ENCODE results near the gene EIF4G2. TPM values are rescaled to one million over a fixed set of nuclear protein-coding genes. Genes with fewer than 3 reads are reported as not detected.
"Not testable (repeated sequence)": the region's sequence is repeated elsewhere in the genome, so short reads cannot be mapped to it uniquely, and the experiment has no call there.

EIF4G2 gene
- total RNA-seq: 646 TPM
- polyA plus RNA-seq: 381 TPM

- DNase-seq (ENCODE audit: extremely low spot score): peak; percentile 97
- peaks cover 9% of the 10 kb centered on the region for H3K36me3 ChIP-seq (ENCODE audit: insufficient read depth)
Measured at GRCh38 chr11:10808553-10809372, at the start of gene EIF4G2. EIF4G2 (minus strand) TSS chr11:10808926.

GRCh38 chr11:10857709-10858438, 49.1 kb upstream of the EIF4G2 start, which contains the start of gene ZBED5:
ZBED5 (minus strand) TSS chr11:10858053; CDS start chr11:10854945, 3,108 bp downstream.
- H3K4me3 ChIP-seq (ENCODE audit: low read depth, low read length): peak within 1 kb of the TSS; percentile 80
- peak; percentile 93 for DNase-seq (ENCODE audit: extremely low spot score)
- H3K36me3 ChIP-seq (ENCODE audit: insufficient read depth): peaks cover 2% of the 10 kb centered on the region
- H3K4me1 ChIP-seq (ENCODE audit: insufficient read depth): no peaks in the 10 kb centered on the region
- WGBS: under 1% methylated on average over 59 of the region's 59 CpGs
- peak within 1 kb of the TSS; percentile 99 for H3K27ac ChIP-seq (ENCODE audit: low read depth)

More at GRCh38 chr11:10808553-10809372, at the start of gene EIF4G2:
- Histone ChIP-seq H3K27ac (ENCODE audit: low read depth) (peak within 1 kb of the TSS; percentile 98), H3K4me1 (ENCODE audit: insufficient read depth) (no peaks in the 10 kb centered on the region), H3K4me3 (ENCODE audit: low read depth, low read length) (peak within 1 kb of the TSS; percentile 98)
- under 1% methylated on average over 65 of the region's 65 CpGs for WGBS

GRCh38 chr11:10857459-10857708, 48.7 kb upstream of the EIF4G2 start:
- WGBS: under 1% methylated on average over 14 of the region's 14 CpGs
- H3K4me1 ChIP-seq (ENCODE audit: insufficient read depth): no peaks in the 10 kb centered on the region
- DNase-seq (ENCODE audit: extremely low spot score): no peak

GRCh38 chr11:10856689-10857458, 48.1 kb upstream of the EIF4G2 start:
- Histone ChIP-seq H3K4me1 (ENCODE audit: insufficient read depth) (no peaks in the 10 kb centered on the region), H3K27ac (ENCODE audit: low read depth) (peak overlapping the region; percentile 99), H3K4me3 (ENCODE audit: low read depth, low read length) (peak overlapping the region; percentile 80), H3K36me3 (ENCODE audit: insufficient read depth) (peaks cover 4% of the 10 kb centered on the region)
- DNase-seq (ENCODE audit: extremely low spot score): peak; percentile 28
- 2% methylated on average over 17 of the region's 17 CpGs for whole genome bisulfite sequencing

More at GRCh38 chr11:10857459-10857708, 48.7 kb upstream of the EIF4G2 start:
- H3K4me3 ChIP-seq (ENCODE audit: low read depth, low read length): peak overlapping the region; percentile 80
- peaks cover 2% of the 10 kb centered on the region for H3K36me3 ChIP-seq (ENCODE audit: insufficient read depth)
- H3K27ac ChIP-seq (ENCODE audit: low read depth): peak overlapping the region; percentile 99

- 97% methylated on average over 2 of the region's 2 CpGs for WGBS
- no peak overlapping the region for H3K4me3 ChIP-seq (ENCODE audit: low read depth, low read length)
- no peaks in the 10 kb centered on the region for H3K4me1 ChIP-seq (ENCODE audit: insufficient read depth)
- DNase-seq (ENCODE audit: extremely low spot score): no peak
- H3K27ac ChIP-seq (ENCODE audit: low read depth): no peak overlapping the region
- H3K36me3 ChIP-seq (ENCODE audit: insufficient read depth): peaks cover 4% of the 10 kb centered on the region
Measured at GRCh38 chr11:10855295-10855694, 46.6 kb upstream of the EIF4G2 start.

- H3K4me1 ChIP-seq (ENCODE audit: insufficient read depth): no peaks in the 10 kb centered on the region
- no peak for DNase-seq (ENCODE audit: extremely low spot score)
- peaks cover 2% of the 10 kb centered on the region for H3K36me3 ChIP-seq (ENCODE audit: insufficient read depth)
- no peak overlapping the region for H3K27ac ChIP-seq (ENCODE audit: low read depth)
- H3K4me3 ChIP-seq (ENCODE audit: low read depth, low read length): no peak overlapping the region
- 92% methylated on average over 3 of the region's 3 CpGs for WGBS
Measured at GRCh38 chr11:10847960-10848860, 39.5 kb upstream of the EIF4G2 start.

GRCh38 chr11:10846660-10847059, 37.9 kb upstream of the EIF4G2 start:
- Histone ChIP-seq H3K4me1 (ENCODE audit: insufficient read depth) (no peaks in the 10 kb centered on the region), H3K27ac (ENCODE audit: low read depth) (no peak overlapping the region), H3K4me3 (ENCODE audit: low read depth, low read length) (no peak overlapping the region), H3K36me3 (ENCODE audit: insufficient read depth) (no peaks in the 10 kb centered on the region)
- DNase-seq (ENCODE audit: extremely low spot score): no peak

GRCh38 chr11:10845589-10845988, 36.9 kb upstream of the EIF4G2 start:
- 91% methylated on average over 2 of the region's 2 CpGs for WGBS
- H3K27ac ChIP-seq (ENCODE audit: low read depth): no peak overlapping the region
- no peak for DNase-seq (ENCODE audit: extremely low spot score)

GRCh38 chr11:10844796-10845195, 36.1 kb upstream of the EIF4G2 start:
- DNase-seq (ENCODE audit: extremely low spot score): no peak
- Histone ChIP-seq H3K4me3 (ENCODE audit: low read depth, low read length) (no peak overlapping the region), H3K27ac (ENCODE audit: low read depth) (no peak overlapping the region), H3K36me3 (ENCODE audit: insufficient read depth) (no peaks in the 10 kb centered on the region), H3K4me1 (ENCODE audit: insufficient read depth) (no peaks in the 10 kb centered on the region)

More at GRCh38 chr11:10845589-10845988, 36.9 kb upstream of the EIF4G2 start:
- Histone ChIP-seq H3K36me3 (ENCODE audit: insufficient read depth) (no peaks in the 10 kb centered on the region), H3K4me1 (ENCODE audit: insufficient read depth) (no peaks in the 10 kb centered on the region), H3K4me3 (ENCODE audit: low read depth, low read length) (no peak overlapping the region)

- Histone ChIP-seq H3K4me3 (ENCODE audit: low read depth, low read length) (no peak overlapping the region), H3K4me1 (ENCODE audit: insufficient read depth) (no peaks in the 10 kb centered on the region), H3K27ac (ENCODE audit: low read depth) (no peak overlapping the region), H3K36me3 (ENCODE audit: insufficient read depth) (no peaks in the 10 kb centered on the region)
- no peak for DNase-seq (ENCODE audit: extremely low spot score)
Measured at GRCh38 chr11:10844356-10844755, 35.6 kb upstream of the EIF4G2 start.

GRCh38 chr11:10838881-10839280, 30.2 kb upstream of the EIF4G2 start:
- Histone ChIP-seq H3K27ac (ENCODE audit: low read depth) (no peak overlapping the region), H3K36me3 (ENCODE audit: insufficient read depth) (no peaks in the 10 kb centered on the region), H3K4me1 (ENCODE audit: insufficient read depth) (no peaks in the 10 kb centered on the region), H3K4me3 (ENCODE audit: low read depth, low read length) (no peak overlapping the region)
- DNase-seq (ENCODE audit: extremely low spot score): no peak
- 27% methylated on average over 3 of the region's 3 CpGs for WGBS

GRCh38 chr11:10838083-10838482, 29.4 kb upstream of the EIF4G2 start:
- H3K4me1 ChIP-seq (ENCODE audit: insufficient read depth): no peaks in the 10 kb centered on the region
- H3K4me3 ChIP-seq (ENCODE audit: low read depth, low read length): no peak overlapping the region
- DNase-seq (ENCODE audit: extremely low spot score): no peak
- H3K27ac ChIP-seq (ENCODE audit: low read depth): no peak overlapping the region
- no peaks in the 10 kb centered on the region for H3K36me3 ChIP-seq (ENCODE audit: insufficient read depth)

GRCh38 chr11:10836884-10837283, 28.2 kb upstream of the EIF4G2 start:
- H3K4me1 ChIP-seq (ENCODE audit: insufficient read depth); H3K4me3 ChIP-seq (ENCODE audit: low read depth, low read length); DNase-seq (ENCODE audit: extremely low spot score); H3K27ac ChIP-seq (ENCODE audit: low read depth); H3K36me3 ChIP-seq (ENCODE audit: insufficient read depth): not testable (repeated sequence)
- WGBS: 91% methylated on average over 4 of the region's 4 CpGs
